ENCODE data around the gene PDGFRA. TPM values are rescaled to one million over a fixed set of nuclear protein-coding genes. Genes with fewer than 3 reads are reported as not detected.

Gene PDGFRA
- total and polyA plus RNA-seq, 8 donors = 50.3 to 151 (median 113) TPM

GRCh38 chr4:54226404-54227255 lies 2.5 kb upstream of the PDGFRA start:
- H3K9me3 ChIP-seq = no peaks in the 10 kb centered on the region
- H3K4me3 ChIP-seq = peak overlapping the region; percentile 17 to 23
- peaks cover 75 to 100% of the 10 kb centered on the region in 2 donors for H3K27me3 ChIP-seq
- no peak for TF ChIP-seq CTCF (IDR thresholded peaks at IDR 0.05)
- peak; percentile 64 to 80 (median 73) for DNase-seq
- peak overlapping the region in 1 of 2 donors; percentile 72 for H3K27ac ChIP-seq
- H3K4me1 ChIP-seq = peaks cover 0 to 43% of the 10 kb centered on the region in 2 donors
- intact Hi-C loops (cut with DNase I) = loop anchor here in 1 of 2 donors (5.0 kb wide), 1 partner anchor 319 kb away; no protein-coding TSS in a partner anchor
- H3K36me3 ChIP-seq = no peaks in the 10 kb centered on the region
- peak; percentile 52 for ATAC-seq

- Histone ChIP-seq H3K4me3 (peak overlapping the region; percentile 2 to 23), H3K4me1 (peaks cover 0 to 51% of the 10 kb centered on the region in 2 donors), H3K27ac (peak overlapping the region in 1 of 2 donors; percentile 72), H3K36me3 (no peaks in the 10 kb centered on the region), H3K9me3 (no peaks in the 10 kb centered on the region), H3K27me3 (peaks cover 83 to 100% of the 10 kb centered on the region in 2 donors)
- intact Hi-C loops (cut with DNase I) = loop anchor here in 1 of 2 donors (5.0 kb wide), 1 partner anchor 320 kb away; no protein-coding TSS in a partner anchor
- peak; percentile 8 for ATAC-seq
- TF ChIP-seq CTCF (IDR thresholded peaks at IDR 0.05) = no peak
- peak in 3 of 4 donors; percentile 35 to 89 (median 74) for DNase-seq
Measured at GRCh38 chr4:54227256-54228055, 1.6 kb upstream of the PDGFRA start.

- H3K4me1 ChIP-seq = peaks cover 0 to 58% of the 10 kb centered on the region in 2 donors
- ATAC-seq (peak; percentile 67), DNase-seq (peak; percentile 75 to 89 (median 85))
- H3K4me3 ChIP-seq = peak overlapping the region; percentile 2 to 23
- H3K27ac ChIP-seq = peak overlapping the region; percentile 6 to 72
- intact Hi-C loops (cut with DNase I) = loop anchor here in 1 of 2 donors (5.0 kb wide), 1 partner anchor 321 kb away; no protein-coding TSS in a partner anchor
- TF ChIP-seq CTCF (IDR thresholded peaks at IDR 0.05) = peak; percentile 57 to 61
- no peaks in the 10 kb centered on the region for H3K36me3 ChIP-seq
- H3K9me3 ChIP-seq = no peaks in the 10 kb centered on the region
- H3K27me3 ChIP-seq = peaks cover 85 to 100% of the 10 kb centered on the region in 2 donors
Measured at GRCh38 chr4:54228056-54228527, 1.0 kb upstream of the PDGFRA start.

GRCh38 chr4:54228546-54228945 lies 547 bp upstream of the PDGFRA start:
- Histone ChIP-seq H3K27me3 (peaks cover 85 to 100% of the 10 kb centered on the region in 2 donors), H3K4me3 (peak overlapping the region in 1 of 2 donors; percentile 2), H3K36me3 (no peaks in the 10 kb centered on the region), H3K27ac (peak overlapping the region; percentile 6 to 72), H3K9me3 (no peaks in the 10 kb centered on the region), H3K4me1 (peaks cover under 1 to 62% of the 10 kb centered on the region in 2 donors)
- intact Hi-C loops (cut with DNase I) = loop anchor here in 1 of 2 donors (5.0 kb wide), 1 partner anchor 321 kb away; no protein-coding TSS in a partner anchor
- peak in 1 of 4 donors; percentile 13 for DNase-seq
- TF ChIP-seq CTCF (IDR thresholded peaks at IDR 0.05) = no peak
- ATAC-seq = no peak
